Measurements from ENCODE around the gene SCMH1. TPM values are rescaled to one million over a fixed set of nuclear protein-coding genes. Genes with fewer than 3 reads are reported as not detected.

Gene SCMH1
- total RNA-seq, 1 donor from 2014 or later, result 57.6 TPM

GRCh38 chr1:41023279-41023990, 218.7 kb downstream of the SCMH1 start:
- H3K36me3 Mint-ChIP-seq (ENCODE audit: insufficient read depth), result peaks cover 9% of the 10 kb centered on the region
- no peaks in the 10 kb centered on the region for H3K9me3 Mint-ChIP-seq (ENCODE audit: low read depth)
- TF ChIP-seq, protein P1, sequence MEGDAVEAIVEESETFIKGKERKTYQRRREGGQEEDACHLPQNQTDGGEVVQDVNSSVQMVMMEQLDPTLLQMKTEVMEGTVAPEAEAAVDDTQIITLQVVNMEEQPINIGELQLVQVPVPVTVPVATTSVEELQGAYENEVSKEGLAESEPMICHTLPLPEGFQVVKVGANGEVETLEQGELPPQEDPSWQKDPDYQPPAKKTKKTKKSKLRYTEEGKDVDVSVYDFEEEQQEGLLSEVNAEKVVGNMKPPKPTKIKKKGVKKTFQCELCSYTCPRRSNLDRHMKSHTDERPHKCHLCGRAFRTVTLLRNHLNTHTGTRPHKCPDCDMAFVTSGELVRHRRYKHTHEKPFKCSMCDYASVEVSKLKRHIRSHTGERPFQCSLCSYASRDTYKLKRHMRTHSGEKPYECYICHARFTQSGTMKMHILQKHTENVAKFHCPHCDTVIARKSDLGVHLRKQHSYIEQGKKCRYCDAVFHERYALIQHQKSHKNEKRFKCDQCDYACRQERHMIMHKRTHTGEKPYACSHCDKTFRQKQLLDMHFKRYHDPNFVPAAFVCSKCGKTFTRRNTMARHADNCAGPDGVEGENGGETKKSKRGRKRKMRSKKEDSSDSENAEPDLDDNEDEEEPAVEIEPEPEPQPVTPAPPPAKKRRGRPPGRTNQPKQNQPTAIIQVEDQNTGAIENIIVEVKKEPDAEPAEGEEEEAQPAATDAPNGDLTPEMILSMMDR (IDR thresholded peaks at IDR 0.05; ENCODE audit: unreplicated experiment), result peak; percentile 30
- H3K4me1 Mint-ChIP-seq (ENCODE audit: low read depth), result peaks cover 3% of the 10 kb centered on the region
- peak overlapping the region; percentile 65 for H3K27ac Mint-ChIP-seq
- H3K27me3 Mint-ChIP-seq, result no peaks in the 10 kb centered on the region
- DNase-seq (ENCODE audit: low spot score, unreplicated experiment), result no peak
- H3K4me3 Mint-ChIP-seq (ENCODE audit: low read depth), result no peak overlapping the region

- Mint-ChIP-seq H3K9me3 (ENCODE audit: low read depth) (no peaks in the 10 kb centered on the region), H3K4me1 (ENCODE audit: low read depth) (peaks cover 3% of the 10 kb centered on the region), H3K36me3 (ENCODE audit: insufficient read depth) (peaks cover 5% of the 10 kb centered on the region), H3K27me3 (no peaks in the 10 kb centered on the region), H3K27ac (peak overlapping the region; percentile 56), H3K4me3 (ENCODE audit: low read depth) (no peak overlapping the region)
- no peak for DNase-seq (ENCODE audit: low spot score, unreplicated experiment)
- TF ChIP-seq, protein P1 (IDR thresholded peaks at IDR 0.05; ENCODE audit: unreplicated experiment), result no peak
Observed at GRCh38 chr1:41022424-41022823, 219.7 kb downstream of the SCMH1 start.

DNA sequence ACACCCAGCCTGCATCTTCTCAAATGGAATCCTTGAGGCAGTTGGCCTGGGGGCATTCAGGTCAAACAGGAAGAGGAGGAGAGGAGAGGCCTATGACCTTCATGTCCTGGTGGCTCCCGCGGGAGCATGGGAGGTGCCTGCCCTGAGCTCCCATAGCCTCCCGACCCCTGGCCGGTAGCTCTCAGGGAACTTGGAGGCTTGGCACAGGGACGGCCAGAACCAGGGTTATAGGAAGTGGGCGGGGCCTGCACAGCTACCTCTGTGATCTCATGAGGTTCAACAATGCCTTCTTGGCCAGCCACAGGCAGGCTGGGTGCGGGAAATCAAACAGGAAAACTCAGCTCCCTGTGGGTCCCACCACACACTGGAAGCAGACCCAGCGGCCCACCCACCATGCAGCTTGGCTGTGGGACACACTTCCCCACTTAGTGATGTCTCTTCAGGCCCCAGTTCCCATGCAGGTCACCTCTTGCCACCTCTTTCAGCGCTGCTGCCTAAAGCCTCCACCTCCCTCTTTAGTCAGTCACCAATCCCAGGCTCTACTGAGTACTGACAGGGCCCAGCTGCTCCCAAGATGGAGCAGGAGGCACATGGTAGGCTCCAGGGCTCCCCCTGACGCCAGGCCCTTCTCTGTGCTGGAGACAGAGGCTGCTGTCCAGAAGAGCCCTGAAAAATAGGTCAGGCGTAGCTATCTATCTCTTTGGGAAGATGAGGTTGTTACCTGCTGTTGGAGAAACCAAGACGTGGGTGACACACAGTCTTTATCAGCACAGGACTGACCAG, 220.4 kb downstream of the SCMH1 start, which contains the start of gene SLFNL1:
SLFNL1 (minus strand) TSS at position 200 of the 783 bp plus-strand sequence. CDS start 1,065 bp downstream, outside the sequence.
- H3K4me1 Mint-ChIP-seq (ENCODE audit: low read depth), result peaks cover 3% of the 10 kb centered on the region
- H3K27ac Mint-ChIP-seq, result peak within 1 kb of the TSS; percentile 56
- H3K36me3 Mint-ChIP-seq (ENCODE audit: insufficient read depth), result peaks cover 5% of the 10 kb centered on the region
- H3K27me3 Mint-ChIP-seq, result no peaks in the 10 kb centered on the region
- TF ChIP-seq, protein P1 (IDR thresholded peaks at IDR 0.05; ENCODE audit: unreplicated experiment), result no peak
- no peaks in the 10 kb centered on the region for H3K9me3 Mint-ChIP-seq (ENCODE audit: low read depth)
- DNase-seq (ENCODE audit: low spot score, unreplicated experiment), result no peak
- no peak within 1 kb of the TSS for H3K4me3 Mint-ChIP-seq (ENCODE audit: low read depth)

DNA sequence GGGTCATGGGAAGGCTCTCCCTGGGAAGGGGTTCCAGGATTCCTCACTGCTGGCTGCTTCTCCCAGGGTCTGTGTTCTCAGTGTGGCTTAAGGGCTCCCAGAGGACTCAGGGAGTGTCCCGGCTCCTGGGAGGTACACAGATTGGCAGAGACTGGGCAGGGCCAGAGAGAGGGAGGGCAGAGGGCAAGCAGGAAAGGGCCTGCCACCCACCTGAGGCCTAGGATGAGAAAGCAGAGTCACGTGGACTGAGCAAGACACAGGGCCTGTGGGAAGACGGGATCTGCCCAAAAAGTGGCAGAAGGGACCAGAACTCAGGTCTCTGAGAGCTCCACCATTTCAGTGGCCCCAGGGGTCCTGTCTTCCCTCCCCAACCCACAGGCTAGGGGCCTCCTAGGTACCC, 221.5 kb downstream of the SCMH1 start:
- DNase-seq (ENCODE audit: low spot score, unreplicated experiment), result no peak
- H3K27me3 Mint-ChIP-seq, result no peaks in the 10 kb centered on the region
- no peaks in the 10 kb centered on the region for H3K9me3 Mint-ChIP-seq (ENCODE audit: low read depth)
- peaks cover 6% of the 10 kb centered on the region for H3K36me3 Mint-ChIP-seq (ENCODE audit: insufficient read depth)
- no peak overlapping the region for H3K27ac Mint-ChIP-seq
- TF ChIP-seq, protein P1 (IDR thresholded peaks at IDR 0.05; ENCODE audit: unreplicated experiment), result no peak
- H3K4me3 Mint-ChIP-seq (ENCODE audit: low read depth), result no peak overlapping the region
- peaks cover 3% of the 10 kb centered on the region for H3K4me1 Mint-ChIP-seq (ENCODE audit: low read depth)

DNA sequence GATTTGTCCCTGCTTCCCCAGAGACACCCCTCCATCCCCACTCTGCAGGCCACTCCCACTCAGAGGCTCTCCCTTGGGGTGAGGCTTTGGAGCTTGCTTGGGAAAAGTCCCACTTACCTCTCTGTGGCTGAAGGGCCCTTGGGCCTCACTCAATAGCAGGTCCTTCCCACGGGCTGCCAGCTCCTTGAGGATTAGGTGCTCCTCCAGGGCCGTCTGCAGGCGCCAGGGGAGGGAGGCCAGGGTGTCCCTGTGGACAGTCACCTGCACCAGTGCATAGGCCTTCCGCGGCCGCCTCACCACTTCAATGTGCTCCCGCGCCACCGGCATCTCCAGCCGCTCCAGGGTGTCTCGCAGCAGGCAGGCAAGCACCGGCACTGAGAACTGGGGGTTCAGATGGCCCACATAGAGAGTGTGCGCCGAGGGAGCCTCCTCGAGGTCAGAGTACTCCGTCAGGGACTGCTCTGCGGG, 222.0 kb downstream of the SCMH1 start:
- no peaks in the 10 kb centered on the region for H3K27me3 Mint-ChIP-seq
- no peaks in the 10 kb centered on the region for H3K9me3 Mint-ChIP-seq (ENCODE audit: low read depth)
- no peak for DNase-seq (ENCODE audit: low spot score, unreplicated experiment)
- H3K4me1 Mint-ChIP-seq (ENCODE audit: low read depth), result peaks cover 3% of the 10 kb centered on the region
- H3K27ac Mint-ChIP-seq, result no peak overlapping the region
- H3K4me3 Mint-ChIP-seq (ENCODE audit: low read depth), result no peak overlapping the region
- peaks cover 6% of the 10 kb centered on the region for H3K36me3 Mint-ChIP-seq (ENCODE audit: insufficient read depth)
- TF ChIP-seq, protein P1 (IDR thresholded peaks at IDR 0.05; ENCODE audit: unreplicated experiment), result no peak
